Measurements from ENCODE around the gene JPH4. TPM values are rescaled to one million over a fixed set of nuclear protein-coding genes. Genes with fewer than 3 reads are reported as not detected.

The JPH4 gene
- polyA plus RNA-seq (0.01 to 0.04 TPM (median 0.03 TPM) in 3 replicates), polyA minus RNA-seq (0.07 TPM in 1 of 3 replicates, not detected in the others)
- not detected for polyA plus RNA-seq (2011; ENCODE audit: low read depth)
- 0.02 and 0.05 TPM in 2 replicates for polyA plus RNA-seq (2011; cell fraction: cytosol; rRNA removed)
- 0.05 TPM in 1 of 2 replicates, not detected in the other for polyA plus RNA-seq (2011; cell fraction: nucleus; rRNA removed)
- 0.38 TPM in 1 of 2 replicates, not detected in the other for polyA plus RNA-seq (2012; ENCODE audit: low replicate concordance)
- polyA minus RNA-seq (2011; cell fraction: cytosol; rRNA and poly(A)+ RNA removed), result not detected
- not detected in 2 replicates for polyA minus RNA-seq (2011; cell fraction: nucleus; rRNA and poly(A)+ RNA removed)

DNA sequence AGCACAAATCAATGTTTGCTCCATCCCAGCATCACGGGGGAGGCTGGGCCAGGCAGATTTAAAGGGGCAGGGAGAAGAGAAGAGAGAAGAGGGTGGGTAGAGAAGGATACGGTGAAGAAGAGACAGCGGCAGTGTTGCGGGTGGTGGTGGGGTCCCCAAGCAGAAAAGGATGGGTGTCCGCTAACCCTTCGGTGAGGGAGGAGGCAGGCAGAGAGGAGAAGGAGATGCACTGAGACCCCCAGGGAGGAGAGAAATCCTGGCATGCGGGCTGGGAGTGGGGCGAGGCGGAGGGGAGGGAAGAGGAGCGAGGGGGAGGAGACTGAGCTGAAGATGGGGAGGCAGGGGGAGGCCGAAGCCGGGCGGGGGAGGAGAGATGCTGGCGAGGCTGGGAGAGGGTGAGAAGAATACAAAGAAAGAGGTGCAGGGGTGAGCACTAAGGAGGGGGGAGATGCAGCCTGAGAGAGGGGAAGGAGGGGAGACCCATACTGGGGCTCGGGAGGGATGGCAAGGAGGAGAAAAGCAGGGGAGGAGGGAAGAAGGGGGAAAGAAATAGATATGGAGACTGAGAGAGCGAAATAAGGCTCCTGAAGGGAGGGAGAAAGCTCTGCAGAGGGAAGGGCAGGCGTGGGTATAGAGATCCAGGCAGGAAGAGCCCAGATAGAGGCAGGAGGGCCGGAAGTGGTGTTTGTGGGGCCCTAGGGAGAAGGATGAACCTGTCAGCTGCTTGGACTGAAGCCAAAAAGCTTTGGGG is at the start of gene JPH4:
JPH4 (minus strand) TSS at position 231 of the 751 bp plus-strand sequence. CDS start 1,337 bp downstream, outside the sequence.
- Histone ChIP-seq H2AFZ (ENCODE audit: control insufficient read depth, low read length) (no peak within 1 kb of the TSS), H3K27ac (ENCODE audit: control insufficient read depth, insufficient read depth, low read length) (no peak within 1 kb of the TSS), H3K36me3 (ENCODE audit: control insufficient read depth in 2 of 2, extremely low read depth in 1 of 2, insufficient read depth in 2 of 2, low read length in 2 of 2) (no peaks in the 10 kb centered on the region), H3K4me3 (ENCODE audit: control insufficient read depth in 2 of 3, extremely low read depth in 1 of 3, insufficient read depth in 2 of 3, low read depth in 1 of 3, low read length in 3 of 3) (no peak within 1 kb of the TSS), H4K20me1 (ENCODE audit: control insufficient read depth, extremely low read depth, insufficient read depth, low read length) (no peaks in the 10 kb centered on the region), H3K4me2 (ENCODE audit: control insufficient read depth, extremely low read depth, insufficient read depth, low read depth, low read length) (no peak within 1 kb of the TSS), H3K9ac (ENCODE audit: control insufficient read depth, extremely low read depth, insufficient read depth, low read length) (no peak within 1 kb of the TSS), H3K9me3 (ENCODE audit: control insufficient read depth, low read depth, low read length) (no peaks in the 10 kb centered on the region), H3K4me1 (ENCODE audit: control insufficient read depth, extremely low read depth, insufficient read depth, low read length) (no peaks in the 10 kb centered on the region), H3K27me3 (ENCODE audit: control insufficient read depth, extremely low read depth, insufficient read depth, low read length) (peaks cover 50% of the 10 kb centered on the region), H3K79me2 (ENCODE audit: control insufficient read depth, insufficient read depth, low read length) (no peaks in the 10 kb centered on the region), H3K9me1 (ENCODE audit: control insufficient read depth, extremely low read depth, insufficient read depth, low read length) (no peaks in the 10 kb centered on the region)
- dilution Hi-C loops (cut with MboI; ENCODE audit: extremely low pct_ligation_motif_present, low sequenced_read_pairs), result no loop called here
- FAIRE-seq (no peak), DNase-seq (ENCODE audit: low read depth, low spot score) (no peak)
- peak; percentile 54 for TF ChIP-seq EZH2 (IDR thresholded peaks at IDR 0.05; ENCODE audit: low read length)
- TF ChIP-seq, protein P1, sequence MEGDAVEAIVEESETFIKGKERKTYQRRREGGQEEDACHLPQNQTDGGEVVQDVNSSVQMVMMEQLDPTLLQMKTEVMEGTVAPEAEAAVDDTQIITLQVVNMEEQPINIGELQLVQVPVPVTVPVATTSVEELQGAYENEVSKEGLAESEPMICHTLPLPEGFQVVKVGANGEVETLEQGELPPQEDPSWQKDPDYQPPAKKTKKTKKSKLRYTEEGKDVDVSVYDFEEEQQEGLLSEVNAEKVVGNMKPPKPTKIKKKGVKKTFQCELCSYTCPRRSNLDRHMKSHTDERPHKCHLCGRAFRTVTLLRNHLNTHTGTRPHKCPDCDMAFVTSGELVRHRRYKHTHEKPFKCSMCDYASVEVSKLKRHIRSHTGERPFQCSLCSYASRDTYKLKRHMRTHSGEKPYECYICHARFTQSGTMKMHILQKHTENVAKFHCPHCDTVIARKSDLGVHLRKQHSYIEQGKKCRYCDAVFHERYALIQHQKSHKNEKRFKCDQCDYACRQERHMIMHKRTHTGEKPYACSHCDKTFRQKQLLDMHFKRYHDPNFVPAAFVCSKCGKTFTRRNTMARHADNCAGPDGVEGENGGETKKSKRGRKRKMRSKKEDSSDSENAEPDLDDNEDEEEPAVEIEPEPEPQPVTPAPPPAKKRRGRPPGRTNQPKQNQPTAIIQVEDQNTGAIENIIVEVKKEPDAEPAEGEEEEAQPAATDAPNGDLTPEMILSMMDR (optimal IDR thresholded peaks at IDR 0.05 in 1 of 3, IDR thresholded peaks at IDR 0.05 in 1 of 3, conservative IDR thresholded peaks at IDR 0.05 in 1 of 3; ENCODE audit: extremely low read depth in 1 of 3, insufficient read depth in 2 of 3, low read length in 3 of 3), result no peak

DNA sequence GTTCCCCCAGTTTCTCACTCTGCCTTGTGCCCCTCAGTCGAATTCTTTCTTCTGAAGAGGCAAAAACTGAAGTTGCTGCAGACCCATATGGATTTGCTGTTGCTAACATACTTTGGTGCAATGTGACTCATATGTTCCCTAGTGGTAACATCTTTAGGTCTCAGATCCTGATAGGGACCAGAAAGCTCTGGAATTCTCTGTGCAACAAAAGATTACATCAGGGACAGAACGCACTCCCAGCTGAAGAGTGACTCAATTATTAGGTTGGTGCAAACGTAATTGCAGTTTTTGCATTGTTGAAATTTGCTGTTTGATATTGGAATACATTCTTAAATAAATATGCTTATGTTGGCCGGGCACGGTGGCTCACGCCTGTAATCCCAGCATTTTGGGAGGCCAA is 49.4 kb upstream of the JPH4 start:
- Histone ChIP-seq H2AFZ (ENCODE audit: control insufficient read depth, low read length) (no peak overlapping the region), H3K4me1 (ENCODE audit: control insufficient read depth, extremely low read depth, insufficient read depth, low read length) (peaks cover 4% of the 10 kb centered on the region), H3K36me3 (ENCODE audit: control insufficient read depth in 2 of 2, extremely low read depth in 1 of 2, insufficient read depth in 2 of 2, low read length in 2 of 2) (no peaks in the 10 kb centered on the region), H3K27ac (ENCODE audit: control insufficient read depth, insufficient read depth, low read length) (no peak overlapping the region), H4K20me1 (ENCODE audit: control insufficient read depth, extremely low read depth, insufficient read depth, low read length) (no peaks in the 10 kb centered on the region), H3K4me3 (ENCODE audit: control insufficient read depth in 2 of 3, extremely low read depth in 1 of 3, insufficient read depth in 2 of 3, low read depth in 1 of 3, low read length in 3 of 3) (no peak overlapping the region), H3K9ac (ENCODE audit: control insufficient read depth, extremely low read depth, insufficient read depth, low read length) (no peak overlapping the region), H3K4me2 (ENCODE audit: control insufficient read depth, extremely low read depth, insufficient read depth, low read depth, low read length) (no peak overlapping the region), H3K79me2 (ENCODE audit: control insufficient read depth, insufficient read depth, low read length) (no peaks in the 10 kb centered on the region), H3K9me1 (ENCODE audit: control insufficient read depth, extremely low read depth, insufficient read depth, low read length) (no peaks in the 10 kb centered on the region), H3K9me3 (ENCODE audit: control insufficient read depth, low read depth, low read length) (peaks cover 2% of the 10 kb centered on the region), H3K27me3 (ENCODE audit: control insufficient read depth, extremely low read depth, insufficient read depth, low read length) (no peaks in the 10 kb centered on the region)
- no peak for FAIRE-seq
- DNase-seq (ENCODE audit: low read depth, low spot score), result no peak
- TF ChIP-seq EZH2 (IDR thresholded peaks at IDR 0.05; ENCODE audit: low read length), result no peak
- TF ChIP-seq, protein P1 (optimal IDR thresholded peaks at IDR 0.05 in 1 of 3, IDR thresholded peaks at IDR 0.05 in 1 of 3, conservative IDR thresholded peaks at IDR 0.05 in 1 of 3; ENCODE audit: extremely low read depth in 1 of 3, insufficient read depth in 2 of 3, low read length in 3 of 3), result no peak
- dilution Hi-C loops (cut with MboI; ENCODE audit: extremely low pct_ligation_motif_present, low sequenced_read_pairs), result no loop called here

Measured in keratinocyte (primary cell).